ENCODE measurements around the gene TEPSIN. TPM values are rescaled to one million over a fixed set of nuclear protein-coding genes. Genes with fewer than 3 reads are reported as not detected.

The TEPSIN gene
- total and polyA plus RNA-seq, 3 donors from 2014 or later = 32.0 to 83.0 (median 55.4) TPM

- WGBS, 2 donors = 69% methylated on average over 20 of the region's 22 CpGs; no CpG with 5 or more reads in 1 of the 2 donors
- no peak overlapping the region for H3K4me3 ChIP-seq
- intact Hi-C loops (cut with DNase I; ENCODE audit: low total_unique reads) = no loop called here
- DNase-seq = peak; percentile 65
- TF ChIP-seq POLR2A (IDR thresholded peaks at IDR 0.05) = no peak
- no peak for TF ChIP-seq CTCF (IDR thresholded peaks at IDR 0.05)
- H3K27me3 ChIP-seq = no peaks in the 10 kb centered on the region
- no peaks in the 10 kb centered on the region for H3K36me3 ChIP-seq (ENCODE audit: low read depth, missing control alignments)
- H3K9me3 ChIP-seq = no peaks in the 10 kb centered on the region
- H3K4me1 ChIP-seq = peaks cover 20% of the 10 kb centered on the region
- no peak overlapping the region for H3K27ac ChIP-seq
Observed at GRCh38 chr17:81198826-81199481, 39.9 kb downstream of the TEPSIN start.

GRCh38 chr17:81197831-81198490 is 40.9 kb downstream of the TEPSIN start:
- no peaks in the 10 kb centered on the region for H3K9me3 ChIP-seq
- no peaks in the 10 kb centered on the region for H3K27me3 ChIP-seq
- H3K36me3 ChIP-seq (ENCODE audit: low read depth, missing control alignments) = no peaks in the 10 kb centered on the region
- intact Hi-C loops (cut with DNase I; ENCODE audit: low total_unique reads) = no loop called here
- H3K4me3 ChIP-seq = no peak overlapping the region
- peaks cover 20% of the 10 kb centered on the region for H3K4me1 ChIP-seq
- TF ChIP-seq POLR2A (IDR thresholded peaks at IDR 0.05) (no peak), CTCF (IDR thresholded peaks at IDR 0.05) (no peak)
- DNase-seq = no peak
- no peak overlapping the region for H3K27ac ChIP-seq
- 91 to 100% methylated on average over 1 to 15 of the region's 21 CpGs for WGBS, 2 donors

- Histone ChIP-seq H3K4me1 (peaks cover 20% of the 10 kb centered on the region), H3K27me3 (no peaks in the 10 kb centered on the region), H3K9me3 (no peaks in the 10 kb centered on the region), H3K27ac (no peak overlapping the region), H3K4me3 (no peak overlapping the region), H3K36me3 (ENCODE audit: low read depth, missing control alignments) (no peaks in the 10 kb centered on the region)
- no peak for DNase-seq
- 80 to 96% methylated on average over 9 to 14 of the region's 14 CpGs for WGBS, 2 donors
- intact Hi-C loops (cut with DNase I; ENCODE audit: low total_unique reads) = no loop called here
- no peak for TF ChIP-seq CTCF (IDR thresholded peaks at IDR 0.05)
- TF ChIP-seq POLR2A (IDR thresholded peaks at IDR 0.05) = no peak
Observed at GRCh38 chr17:81197409-81197795, 41.5 kb downstream of the TEPSIN start.

- Histone ChIP-seq H3K36me3 (ENCODE audit: low read depth, missing control alignments) (no peaks in the 10 kb centered on the region), H3K4me3 (no peak overlapping the region), H3K9me3 (no peaks in the 10 kb centered on the region), H3K27me3 (no peaks in the 10 kb centered on the region), H3K4me1 (peaks cover 20% of the 10 kb centered on the region), H3K27ac (no peak overlapping the region)
- intact Hi-C loops (cut with DNase I; ENCODE audit: low total_unique reads) = no loop called here
- TF ChIP-seq POLR2A (IDR thresholded peaks at IDR 0.05) (no peak), CTCF (IDR thresholded peaks at IDR 0.05) (no peak)
- 82 to 95% methylated on average over 32 to 45 of the region's 45 CpGs for WGBS, 2 donors
- DNase-seq = no peak
Observed at GRCh38 chr17:81196505-81197408, 42.1 kb downstream of the TEPSIN start.
